Thyroid gland (tissue), 4 donors: ENCODE results near the gene PIGP. TPM values are rescaled to one million over a fixed set of nuclear protein-coding genes. Genes with fewer than 3 reads are reported as not detected.

Experiments
- DNase-seq, 2 donors: peaks; one replicate each; pipeline ENCODE4 v3.0.0-alpha.2; 2019
- H3K27ac ChIP-seq, 3 donors: fragments of 200-600 bp; sonication (generic); 1 replicate in 2 of 3; 2 replicates in 1 of 3; pipeline ENCODE4 v1.5.1; 2016 to 2019; ENCODE audit warnings: mild to moderate bottlenecking in 1 of 3, moderate library complexity in 1 of 3
- H3K27me3 ChIP-seq: fragments of 200-600 bp; sonication (generic); one replicate; pipeline ENCODE4 v1.5.1; 2019
- H3K36me3 ChIP-seq, 2 donors: fragments of 200-600 bp; sonication (generic); one replicate each; pipeline ENCODE4 v1.5.1; 2016 to 2019
- H3K4me1 ChIP-seq, 2 donors: fragments of 200-600 bp; sonication (generic); one replicate each; pipeline ENCODE4 v1.5.1; 2017 to 2019
- H3K4me3 ChIP-seq, 3 donors: fragments of 200-600 bp; sonication (generic); replicated peaks in 1 of 3; 1 replicate in 2 of 3; 2 replicates in 1 of 3; pipeline ENCODE4 v1.5.1; 2016; ENCODE audit warnings: mild to moderate bottlenecking in 1 of 3
- H3K9me3 ChIP-seq: fragments of 200-600 bp; sonication (generic); one replicate; pipeline ENCODE4 v1.5.1; 2017
- POLR2A ChIP-seq, 2 donors: fragments of 450-650 bp; IDR thresholded peaks; one replicate each; pipeline ENCODE4 v1.6.1; 2017; ENCODE audit warnings: antibody characterized with exemption in 2 of 2, mild to moderate bottlenecking in 2 of 2, moderate library complexity in 1 of 2
- WGBS, 2 donors: methylation state at CpG; one replicate each; pipeline ENCODE4 v1.1.5; 2017; 5-methylcytosine and 5-hydroxymethylcytosine counted together
- intact Hi-C: fragments of 100-400 bp; cut with DNase I; formaldehyde crosslinking; loops from one replicate; pipeline ENCODE4 v1.15.1; 2023
- total RNA-seq, 4 donors: library from RNA; depleted of rRNA; stranded (reverse); fragments of >200 nt; gene quantifications; one replicate each; pipeline ENCODE4 v1.2.3, GENCODE V29; 2016
- TF ChIP-seq, protein P1 (sequence below), 6 experiments: fragments of 200-600 bp in 3 of 6; fragments of 450-650 bp in 3 of 6; sonication (generic) in 3 of 6; IDR thresholded peaks; one replicate each; pipeline ENCODE4 v1.5.1; 2016 to 2019; ENCODE audit warnings: antibody characterized with exemption in 6 of 6, mild to moderate bottlenecking in 2 of 6, inconsistent platforms in 1 of 6, moderate library complexity in 1 of 6

The PIGP gene
- total RNA-seq, 4 donors from 2014 or later, result 14.7 to 27.0 (median 23.3) TPM

- intact Hi-C loops, result no loop called here
- H3K27ac ChIP-seq, result no peak overlapping the region
- TF ChIP-seq, protein P1, sequence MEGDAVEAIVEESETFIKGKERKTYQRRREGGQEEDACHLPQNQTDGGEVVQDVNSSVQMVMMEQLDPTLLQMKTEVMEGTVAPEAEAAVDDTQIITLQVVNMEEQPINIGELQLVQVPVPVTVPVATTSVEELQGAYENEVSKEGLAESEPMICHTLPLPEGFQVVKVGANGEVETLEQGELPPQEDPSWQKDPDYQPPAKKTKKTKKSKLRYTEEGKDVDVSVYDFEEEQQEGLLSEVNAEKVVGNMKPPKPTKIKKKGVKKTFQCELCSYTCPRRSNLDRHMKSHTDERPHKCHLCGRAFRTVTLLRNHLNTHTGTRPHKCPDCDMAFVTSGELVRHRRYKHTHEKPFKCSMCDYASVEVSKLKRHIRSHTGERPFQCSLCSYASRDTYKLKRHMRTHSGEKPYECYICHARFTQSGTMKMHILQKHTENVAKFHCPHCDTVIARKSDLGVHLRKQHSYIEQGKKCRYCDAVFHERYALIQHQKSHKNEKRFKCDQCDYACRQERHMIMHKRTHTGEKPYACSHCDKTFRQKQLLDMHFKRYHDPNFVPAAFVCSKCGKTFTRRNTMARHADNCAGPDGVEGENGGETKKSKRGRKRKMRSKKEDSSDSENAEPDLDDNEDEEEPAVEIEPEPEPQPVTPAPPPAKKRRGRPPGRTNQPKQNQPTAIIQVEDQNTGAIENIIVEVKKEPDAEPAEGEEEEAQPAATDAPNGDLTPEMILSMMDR (IDR thresholded peaks at IDR 0.05), result no peak
- no peak for TF ChIP-seq POLR2A (IDR thresholded peaks at IDR 0.05)
- H3K4me3 ChIP-seq, result no peak overlapping the region
- no peaks in the 10 kb centered on the region for H3K9me3 ChIP-seq
- 71 to 90% methylated on average over 1 of the region's 1 CpG for WGBS, 2 donors
- DNase-seq, result no peak
- H3K27me3 ChIP-seq, result no peaks in the 10 kb centered on the region
- peaks cover 11 to 17% of the 10 kb centered on the region in 2 donors for H3K4me1 ChIP-seq
- no peaks in the 10 kb centered on the region for H3K36me3 ChIP-seq
These were observed 9.5 kb upstream of the PIGP start for GRCh38 chr21:37082375-37082774.

- H3K4me1 ChIP-seq, result peaks cover 18 to 19% of the 10 kb centered on the region in 2 donors
- 68 to 84% methylated on average over 6 of the region's 6 CpGs for WGBS, 2 donors
- no peaks in the 10 kb centered on the region for H3K36me3 ChIP-seq
- no peak overlapping the region for H3K27ac ChIP-seq
- H3K9me3 ChIP-seq, result no peaks in the 10 kb centered on the region
- intact Hi-C loops, result loop anchor here (5.0 to 10.0 kb wide), 2 partner anchors 95 to 288 kb away; partner anchors contain the start of gene DYRK1A
- no peak overlapping the region for H3K4me3 ChIP-seq
- no peaks in the 10 kb centered on the region for H3K27me3 ChIP-seq
- no peak for TF ChIP-seq POLR2A (IDR thresholded peaks at IDR 0.05)
- TF ChIP-seq, protein P1 (IDR thresholded peaks at IDR 0.05), result no peak
- DNase-seq, result no peak
These were observed 6.4 kb upstream of the PIGP start for GRCh38 chr21:37079211-37079824.

GRCh38 chr21:37077403-37077802 lies 4.5 kb upstream of the PIGP start:
- Histone ChIP-seq H3K27ac (no peak overlapping the region), H3K36me3 (no peaks in the 10 kb centered on the region), H3K27me3 (no peaks in the 10 kb centered on the region), H3K4me3 (no peak overlapping the region), H3K4me1 (peaks cover 11% of the 10 kb centered on the region in 2 donors), H3K9me3 (no peaks in the 10 kb centered on the region)
- intact Hi-C loops, result loop anchor here (5.0 to 10.0 kb wide), 2 partner anchors 93 to 290 kb away; partner anchors contain the start of gene DYRK1A
- TF ChIP-seq, protein P1 (IDR thresholded peaks at IDR 0.05), result no peak
- no peak for TF ChIP-seq POLR2A (IDR thresholded peaks at IDR 0.05)
- DNase-seq, result no peak
- WGBS, 2 donors, result 90% methylated on average over 1 of the region's 1 CpG

- Histone ChIP-seq H3K27ac (no peak overlapping the region), H3K36me3 (no peaks in the 10 kb centered on the region), H3K9me3 (no peaks in the 10 kb centered on the region), H3K27me3 (no peaks in the 10 kb centered on the region), H3K4me1 (peaks cover 13 to 20% of the 10 kb centered on the region in 2 donors), H3K4me3 (no peak overlapping the region)
- WGBS, 2 donors, result 96 to 97% methylated on average over 4 of the region's 4 CpGs
- TF ChIP-seq, protein P1 (IDR thresholded peaks at IDR 0.05), result no peak
- no peak for TF ChIP-seq POLR2A (IDR thresholded peaks at IDR 0.05)
- intact Hi-C loops, result loop anchor here (5.0 to 10.0 kb wide), 2 partner anchors 91 to 291 kb away; partner anchors contain the start of gene DYRK1A
- DNase-seq, result no peak
These were observed 3.4 kb upstream of the PIGP start for GRCh38 chr21:37076087-37076850.
